Ectodermal cell (in vitro differentiated cells): ENCODE measurements around the gene SIK1.

ENCODE experiments used
- H3K27ac ChIP-seq: 2 replicates; pipeline ENCODE4 v1.7.0; 2013; ENCODE audit warnings: mild to moderate bottlenecking, low read depth, low read length; ENCODE audit not compliant: insufficient read depth, poor library complexity, severe bottlenecking
- H3K27me3 ChIP-seq: 2 replicates; pipeline ENCODE4 v1.7.0; 2013; ENCODE audit warnings: mild to moderate bottlenecking, low read length; ENCODE audit not compliant: insufficient read depth, control insufficient read depth, poor library complexity, severe bottlenecking
- H3K36me3 ChIP-seq: one replicate; pipeline ENCODE4 v1.7.0; 2013; ENCODE audit warnings: low read length; ENCODE audit not compliant: control insufficient read depth, insufficient read depth
- H3K4me1 ChIP-seq: one replicate; pipeline ENCODE4 v1.7.0; 2013; ENCODE audit warnings: low read length; ENCODE audit not compliant: control insufficient read depth, insufficient read depth
- H3K4me3 ChIP-seq: 2 replicates; pipeline ENCODE4 v1.7.0; 2013; ENCODE audit warnings: low read depth, low read length, control low read depth; ENCODE audit not compliant: insufficient read depth
- H3K9me3 ChIP-seq: 2 replicates; pipeline ENCODE4 v1.7.0; 2013; ENCODE audit warnings: mild to moderate bottlenecking, low read length, moderate library complexity; ENCODE audit not compliant: control insufficient read depth
- WGBS, 2 experiments: methylation state at CpG; one replicate each; pipeline ENCODE4 v1.1.7; 2013; ENCODE audit warnings: missing lambda C conversion rate in 2 of 2; 5-methylcytosine and 5-hydroxymethylcytosine counted together

The SIK1 gene

DNA sequence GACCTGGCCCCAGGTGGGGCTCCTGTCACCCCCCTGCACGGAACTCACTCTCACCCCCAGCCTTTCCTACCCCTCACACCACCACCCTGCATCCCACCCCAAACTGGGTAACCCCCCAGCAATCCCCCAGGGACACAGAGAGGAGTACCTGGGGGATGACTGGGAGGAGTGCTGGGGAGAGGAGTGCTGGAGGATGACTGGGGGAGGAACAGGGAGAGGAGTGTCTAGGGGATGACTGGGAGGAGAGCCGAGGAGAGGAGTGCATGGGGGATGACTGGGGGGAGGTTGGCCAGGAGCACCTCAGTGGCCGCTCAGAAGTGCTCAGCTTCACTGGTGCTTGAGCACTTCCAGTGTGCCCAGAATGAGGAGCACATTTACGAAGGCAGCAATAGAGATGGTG lies 59.1 kb downstream of the SIK1 start:
- peaks cover 2% of the 10 kb centered on the region for H3K27me3 ChIP-seq
- peaks cover 6% of the 10 kb centered on the region for H3K4me1 ChIP-seq
- 82 to 89% methylated on average over 4 of the region's 4 CpGs for WGBS, 2 experiments
- no peaks in the 10 kb centered on the region for H3K9me3 ChIP-seq
- H3K27ac ChIP-seq = no peak overlapping the region
- no peaks in the 10 kb centered on the region for H3K36me3 ChIP-seq
- no peak overlapping the region for H3K4me3 ChIP-seq

DNA sequence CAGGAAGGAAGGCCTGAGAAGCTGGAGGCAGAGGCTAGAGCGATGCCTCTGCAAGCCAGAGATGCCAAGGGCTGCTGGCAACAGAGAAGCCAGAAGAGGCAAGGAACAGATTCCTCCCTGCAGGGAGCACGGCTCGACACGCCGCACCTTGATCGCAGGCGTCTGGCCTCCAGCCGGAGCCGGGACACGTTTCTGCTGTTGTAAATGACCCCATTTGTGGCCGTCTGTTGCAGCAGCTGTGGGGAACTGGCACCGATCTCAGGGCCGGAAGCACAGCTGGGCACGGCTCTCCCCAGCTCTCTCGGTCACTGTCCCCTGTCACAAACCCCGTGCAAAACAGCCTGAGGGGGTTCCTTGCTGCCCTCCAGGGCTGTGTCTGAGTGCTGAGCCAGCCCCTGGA lies 59.6 kb downstream of the SIK1 start:
- Histone ChIP-seq H3K9me3 (no peaks in the 10 kb centered on the region), H3K4me3 (no peak overlapping the region), H3K4me1 (peaks cover 6% of the 10 kb centered on the region), H3K36me3 (no peaks in the 10 kb centered on the region), H3K27ac (no peak overlapping the region), H3K27me3 (peaks cover 7% of the 10 kb centered on the region)
- 91 to 92% methylated on average over 16 of the region's 16 CpGs for WGBS, 2 experiments

DNA sequence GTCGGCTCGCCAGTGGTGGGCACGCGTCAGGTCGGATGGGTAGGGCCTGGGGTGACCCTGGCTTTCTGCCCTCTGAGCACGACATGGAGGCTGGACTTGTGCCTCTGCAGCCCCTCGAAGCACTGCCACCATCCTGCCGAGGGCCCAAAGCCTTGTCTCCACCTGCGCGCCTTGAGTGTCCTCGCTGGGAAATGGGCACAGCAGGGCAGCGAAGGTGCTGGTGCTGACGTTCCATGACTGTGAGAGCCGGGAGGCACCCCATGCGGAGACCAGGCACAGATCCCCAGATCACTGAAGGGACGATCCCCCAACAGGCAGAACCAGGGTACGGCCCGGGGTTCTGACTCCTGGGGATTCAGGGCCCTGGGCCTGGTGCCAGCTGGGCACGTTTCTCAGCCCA lies 60.3 kb downstream of the SIK1 start:
- no peak overlapping the region for H3K27ac ChIP-seq
- no peak overlapping the region for H3K4me3 ChIP-seq
- 94 to 96% methylated on average over 19 of the region's 19 CpGs for WGBS, 2 experiments
- peaks cover 6% of the 10 kb centered on the region for H3K4me1 ChIP-seq
- no peaks in the 10 kb centered on the region for H3K36me3 ChIP-seq
- peaks cover 14% of the 10 kb centered on the region for H3K27me3 ChIP-seq
- H3K9me3 ChIP-seq = no peaks in the 10 kb centered on the region

DNA sequence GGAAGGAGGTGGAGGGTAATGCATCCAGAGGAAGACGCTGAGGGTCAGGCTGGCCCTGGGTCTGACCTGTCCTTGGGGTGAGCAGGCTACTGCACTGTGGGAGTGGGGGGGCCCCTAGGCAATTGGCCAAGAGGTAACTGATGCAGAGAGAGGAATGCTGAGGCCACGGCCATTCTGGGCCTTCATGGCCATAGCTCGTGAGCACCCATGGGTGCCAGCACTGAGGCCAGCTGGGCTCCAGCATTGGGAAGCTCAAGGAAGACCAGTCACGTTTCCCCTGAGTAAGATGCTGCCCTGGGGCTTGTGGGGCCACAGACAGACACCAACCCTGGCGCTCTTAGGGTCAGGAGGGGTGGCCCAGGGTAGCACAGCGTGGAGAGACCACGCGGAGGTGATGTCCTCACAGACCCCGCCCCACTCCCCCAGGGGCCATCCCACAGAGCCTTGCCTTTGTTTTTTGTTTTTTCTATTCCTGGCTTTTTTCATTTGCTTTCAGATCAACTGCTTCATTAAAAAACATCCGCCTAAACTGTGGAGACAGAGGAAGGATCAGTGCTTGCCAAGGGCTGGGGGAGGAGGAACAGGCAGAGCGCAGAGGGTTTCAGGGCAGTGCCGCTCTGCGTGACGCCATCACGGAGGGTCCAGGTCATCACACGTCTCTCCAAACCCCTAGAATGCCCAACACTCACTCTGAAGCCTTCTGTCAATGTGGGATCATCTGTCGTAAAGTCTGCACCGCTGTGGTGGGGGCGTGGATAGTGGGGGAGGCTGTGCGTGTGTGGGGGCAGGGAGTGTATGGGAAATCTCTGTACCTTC lies 61.1 kb downstream of the SIK1 start:
- Histone ChIP-seq H3K27me3 (peaks cover 14% of the 10 kb centered on the region), H3K27ac (no peak overlapping the region), H3K9me3 (no peaks in the 10 kb centered on the region), H3K4me3 (no peak overlapping the region), H3K4me1 (peaks cover 6% of the 10 kb centered on the region), H3K36me3 (no peaks in the 10 kb centered on the region)
- WGBS, 2 experiments = 90 to 91% methylated on average over 20 of the region's 20 CpGs

DNA sequence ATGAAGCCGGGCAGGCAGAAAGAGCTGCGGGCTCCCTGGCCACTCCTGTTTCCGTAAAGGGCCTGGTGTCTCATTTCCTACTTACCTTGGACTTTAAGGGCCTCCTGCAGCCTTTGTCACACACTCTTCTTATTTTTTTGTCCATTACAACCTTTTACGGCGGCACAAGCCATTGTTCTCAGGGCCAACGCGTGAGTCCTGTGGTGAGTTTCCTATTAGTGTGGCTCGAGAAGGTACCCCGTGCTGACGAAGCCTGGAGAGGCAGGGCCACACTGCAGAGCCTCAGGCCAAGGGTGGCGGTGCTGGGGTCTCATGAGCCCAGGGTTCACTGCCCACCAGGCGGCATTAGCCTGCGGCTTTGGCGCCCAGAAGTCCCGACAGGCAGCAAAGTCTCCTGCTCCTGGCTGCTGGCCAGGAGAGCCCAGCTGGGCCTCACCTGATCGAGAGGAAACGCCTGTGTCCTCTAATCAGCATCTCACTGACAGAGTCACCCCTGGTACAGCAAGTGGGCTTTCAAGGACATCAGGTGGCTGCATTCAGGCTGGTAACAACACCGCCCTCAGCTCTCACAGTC lies 62.0 kb downstream of the SIK1 start:
- H3K36me3 ChIP-seq = no peaks in the 10 kb centered on the region
- no peaks in the 10 kb centered on the region for H3K9me3 ChIP-seq
- peaks cover 6% of the 10 kb centered on the region for H3K4me1 ChIP-seq
- 92% methylated on average over 18 of the region's 18 CpGs for WGBS, 2 experiments
- H3K4me3 ChIP-seq = no peak overlapping the region
- H3K27ac ChIP-seq = no peak overlapping the region
- peaks cover 14% of the 10 kb centered on the region for H3K27me3 ChIP-seq
